HepG2 (cell line): Measurements from ENCODE around the gene ZBTB34.
A peak's percentile ranks its signal among the peaks of the same experiment; 100 is the strongest.

Experiments used
- FOXJ3 ChIP-seq: sonication (generic); formaldehyde crosslinking; IDR thresholded peaks from 2 replicates; pipeline ENCODE4 v1.4.0; 2020; ENCODE audit warnings: missing genetic modification reagents, mild to moderate bottlenecking, borderline replicate concordance
- KDM5A ChIP-seq: fragments of 200-600 bp; sonication (generic); IDR thresholded peaks from 2 replicates; pipeline ENCODE4 v1.7.0; 2018; ENCODE audit warnings: antibody characterized with exemption, mild to moderate bottlenecking, low read length, borderline replicate concordance
- PHB2 ChIP-seq: fragments of 450-650 bp; IDR thresholded peaks from 2 replicates; pipeline ENCODE4 v1.6.1; 2018; ENCODE audit not compliant: partially characterized antibody
- POLR2AphosphoS5 ChIP-seq: IDR thresholded peaks from 2 replicates; pipeline ENCODE4 v1.6.1; 2012; ENCODE audit warnings: low read depth, low read length
- ZBTB7A ChIP-seq: sonication (generic); formaldehyde crosslinking; IDR thresholded peaks from 2 replicates; pipeline ENCODE4 v1.8.0; 2022; ENCODE audit warnings: mild to moderate bottlenecking, missing genetic modification reagents
- ZNF891 ChIP-seq: sonication (generic); formaldehyde crosslinking; IDR thresholded peaks from 2 replicates; pipeline ENCODE4 v1.5.0; 2020; ENCODE audit warnings: mild to moderate bottlenecking, missing genetic modification reagents
- TF ChIP-seq, protein P1 (sequence below): sonication (generic); formaldehyde crosslinking; conservative IDR thresholded peaks from 2 replicates; pipeline ENCODE4 v1.4.0; 2020; ENCODE audit warnings: missing genetic modification reagents
- TF ChIP-seq, protein P2 (sequence below): sonication (generic); formaldehyde crosslinking; IDR thresholded peaks from 2 replicates; pipeline ENCODE4 v1.5.0; 2020; ENCODE audit warnings: mild to moderate bottlenecking, missing genetic modification reagents, moderate library complexity
- TF ChIP-seq, protein P3 (sequence below): sonication (generic); formaldehyde crosslinking; IDR thresholded peaks from 2 replicates; pipeline ENCODE4 v1.5.0; 2020; ENCODE audit warnings: missing genetic modification reagents
- TF ChIP-seq, protein P4 (sequence below): IDR thresholded peaks from 2 replicates; pipeline ENCODE4 v1.6.1; 2016; ENCODE audit warnings: low read depth

DNA sequence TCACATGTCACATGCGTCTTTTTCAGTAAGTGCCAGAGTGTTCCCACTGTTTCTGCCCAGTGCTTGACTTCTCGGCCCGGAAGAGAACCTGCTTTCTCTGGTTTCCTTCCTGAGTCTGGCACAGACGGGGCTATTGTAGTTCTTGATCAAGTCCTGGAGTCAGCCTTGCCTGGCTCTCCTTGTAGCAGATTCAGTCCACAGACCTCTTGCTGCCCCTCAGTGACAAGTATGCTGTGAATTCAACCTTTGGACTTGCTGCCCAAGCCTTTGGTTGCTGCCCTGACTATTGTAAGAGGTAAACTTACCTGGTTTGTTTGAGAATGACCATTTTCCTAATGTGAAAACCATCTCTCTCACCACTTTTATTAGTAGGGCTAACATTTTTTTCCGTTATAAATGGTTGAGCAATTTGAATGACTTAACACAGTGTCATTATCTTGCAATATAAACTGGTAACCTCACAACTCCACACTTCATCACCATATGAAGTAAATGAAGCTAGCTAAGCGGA is 24.7 kb downstream of the ZBTB34 start:
- TF ChIP-seq, protein P1, sequence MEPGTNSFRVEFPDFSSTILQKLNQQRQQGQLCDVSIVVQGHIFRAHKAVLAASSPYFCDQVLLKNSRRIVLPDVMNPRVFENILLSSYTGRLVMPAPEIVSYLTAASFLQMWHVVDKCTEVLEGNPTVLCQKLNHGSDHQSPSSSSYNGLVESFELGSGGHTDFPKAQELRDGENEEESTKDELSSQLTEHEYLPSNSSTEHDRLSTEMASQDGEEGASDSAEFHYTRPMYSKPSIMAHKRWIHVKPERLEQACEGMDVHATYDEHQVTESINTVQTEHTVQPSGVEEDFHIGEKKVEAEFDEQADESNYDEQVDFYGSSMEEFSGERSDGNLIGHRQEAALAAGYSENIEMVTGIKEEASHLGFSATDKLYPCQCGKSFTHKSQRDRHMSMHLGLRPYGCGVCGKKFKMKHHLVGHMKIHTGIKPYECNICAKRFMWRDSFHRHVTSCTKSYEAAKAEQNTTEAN: no peak
- TF ChIP-seq, protein P2, sequence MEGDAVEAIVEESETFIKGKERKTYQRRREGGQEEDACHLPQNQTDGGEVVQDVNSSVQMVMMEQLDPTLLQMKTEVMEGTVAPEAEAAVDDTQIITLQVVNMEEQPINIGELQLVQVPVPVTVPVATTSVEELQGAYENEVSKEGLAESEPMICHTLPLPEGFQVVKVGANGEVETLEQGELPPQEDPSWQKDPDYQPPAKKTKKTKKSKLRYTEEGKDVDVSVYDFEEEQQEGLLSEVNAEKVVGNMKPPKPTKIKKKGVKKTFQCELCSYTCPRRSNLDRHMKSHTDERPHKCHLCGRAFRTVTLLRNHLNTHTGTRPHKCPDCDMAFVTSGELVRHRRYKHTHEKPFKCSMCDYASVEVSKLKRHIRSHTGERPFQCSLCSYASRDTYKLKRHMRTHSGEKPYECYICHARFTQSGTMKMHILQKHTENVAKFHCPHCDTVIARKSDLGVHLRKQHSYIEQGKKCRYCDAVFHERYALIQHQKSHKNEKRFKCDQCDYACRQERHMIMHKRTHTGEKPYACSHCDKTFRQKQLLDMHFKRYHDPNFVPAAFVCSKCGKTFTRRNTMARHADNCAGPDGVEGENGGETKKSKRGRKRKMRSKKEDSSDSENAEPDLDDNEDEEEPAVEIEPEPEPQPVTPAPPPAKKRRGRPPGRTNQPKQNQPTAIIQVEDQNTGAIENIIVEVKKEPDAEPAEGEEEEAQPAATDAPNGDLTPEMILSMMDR (CRISPR knock-in tag): peak; percentile 43; the same call in 1 of the 2 replicates
- TF ChIP-seq FOXJ3 (CRISPR knock-in tag) (no peak), POLR2AphosphoS5 (no peak), ZNF891 (CRISPR knock-in tag) (no peak), ZBTB7A (CRISPR knock-in tag) (no peak), PHB2 (no peak), KDM5A (no peak)
- TF ChIP-seq, protein P3, sequence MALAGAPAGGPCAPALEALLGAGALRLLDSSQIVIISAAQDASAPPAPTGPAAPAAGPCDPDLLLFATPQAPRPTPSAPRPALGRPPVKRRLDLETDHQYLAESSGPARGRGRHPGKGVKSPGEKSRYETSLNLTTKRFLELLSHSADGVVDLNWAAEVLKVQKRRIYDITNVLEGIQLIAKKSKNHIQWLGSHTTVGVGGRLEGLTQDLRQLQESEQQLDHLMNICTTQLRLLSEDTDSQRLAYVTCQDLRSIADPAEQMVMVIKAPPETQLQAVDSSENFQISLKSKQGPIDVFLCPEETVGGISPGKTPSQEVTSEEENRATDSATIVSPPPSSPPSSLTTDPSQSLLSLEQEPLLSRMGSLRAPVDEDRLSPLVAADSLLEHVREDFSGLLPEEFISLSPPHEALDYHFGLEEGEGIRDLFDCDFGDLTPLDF (CRISPR knock-in tag): no peak
- TF ChIP-seq, protein P4, sequence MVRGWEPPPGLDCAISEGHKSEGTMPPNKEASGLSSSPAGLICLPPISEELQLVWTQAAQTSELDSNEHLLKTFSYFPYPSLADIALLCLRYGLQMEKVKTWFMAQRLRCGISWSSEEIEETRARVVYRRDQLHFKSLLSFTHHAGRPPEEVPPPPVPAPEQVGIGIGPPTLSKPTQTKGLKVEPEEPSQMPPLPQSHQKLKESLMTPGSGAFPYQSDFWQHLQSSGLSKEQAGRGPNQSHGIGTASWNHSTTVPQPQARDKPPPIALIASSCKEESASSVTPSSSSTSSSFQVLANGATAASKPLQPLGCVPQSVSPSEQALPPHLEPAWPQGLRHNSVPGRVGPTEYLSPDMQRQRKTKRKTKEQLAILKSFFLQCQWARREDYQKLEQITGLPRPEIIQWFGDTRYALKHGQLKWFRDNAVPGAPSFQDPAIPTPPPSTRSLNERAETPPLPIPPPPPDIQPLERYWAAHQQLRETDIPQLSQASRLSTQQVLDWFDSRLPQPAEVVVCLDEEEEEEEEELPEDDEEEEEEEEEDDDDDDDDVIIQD (CRISPR knock-in tag): 0 out of 2 replicates have a peak, but pooled peaks have one; percentile 13
